OCI-LY7 (cell line): Measurements from ENCODE around the gene ASB2. TPM values are rescaled to one million over a fixed set of nuclear protein-coding genes. Genes with fewer than 3 reads are reported as not detected.

Source experiments
- BruUV-seq: library from RNA; stranded (reverse); fragments of 400-500 nt; replicated peaks from 2 replicates; lab custom pipeline; 2021; lab: Mats Ljungman, UMichigan
- CTCF ChIA-PET: fragments of 300-600 bp; sonication (Branson Sonifier 250); formaldehyde crosslinking; loops from one replicate; lab custom pipeline; 2022; ENCODE audit warnings: antibody characterized with exemption; ENCODE audit not compliant: unreplicated experiment; lab: Charles Lee
- POLR2A ChIA-PET: fragments of 300-600 bp; sonication (Branson Sonifier 250); formaldehyde crosslinking; loops from one replicate; lab custom pipeline; 2022; ENCODE audit warnings: antibody characterized with exemption; lab: Charles Lee
- DNase-seq: peaks from one replicate; pipeline ENCODE4 v3.0.0-alpha.2; 2015; ENCODE audit warnings: low spot score
- H2AFZ ChIP-seq: fragments of 200-600 bp; sonication (generic), shearing (Covaris generic); 2 replicates; pipeline ENCODE4 v1.6.1; 2014; ENCODE audit warnings: mild to moderate bottlenecking, antibody characterized with exemption, low read length, moderate library complexity
- H3K27ac ChIP-seq: fragments of 200-600 bp; sonication (generic); 2 replicates; pipeline ENCODE4 v1.5.1; 2014; ENCODE audit warnings: mixed run types, low read depth, mild to moderate bottlenecking, moderate library complexity, low read length, inconsistent platforms; ENCODE audit not compliant: poor library complexity, severe bottlenecking
- H3K36me3 ChIP-seq: fragments of 200-600 bp; sonication (generic); 2 replicates; pipeline ENCODE4 v1.6.1; 2014; ENCODE audit warnings: mild to moderate bottlenecking, antibody characterized with exemption, low read length, moderate library complexity, mixed read lengths; ENCODE audit not compliant: insufficient read depth
- H3K4me1 ChIP-seq: fragments of 200-600 bp; sonication (generic); 2 replicates; pipeline ENCODE4 v1.5.1; 2014; ENCODE audit warnings: mild to moderate bottlenecking, low read length; ENCODE audit not compliant: insufficient read depth, poor library complexity, severe bottlenecking
- H3K4me2 ChIP-seq: fragments of 200-600 bp; sonication (generic); 2 replicates; pipeline ENCODE4 v1.6.1; 2014; ENCODE audit warnings: mild to moderate bottlenecking, low read length
- H3K4me3 ChIP-seq: fragments of 200-600 bp; sonication (generic); 2 replicates; pipeline ENCODE4 v1.5.1; 2014; ENCODE audit warnings: mild to moderate bottlenecking, low read depth, low read length; ENCODE audit not compliant: poor library complexity, severe bottlenecking
- H3K79me2 ChIP-seq: fragments of 200-600 bp; sonication (generic); 2 replicates; pipeline ENCODE4 v1.6.1; 2016; ENCODE audit warnings: low read depth, mild to moderate bottlenecking, low read length, moderate library complexity, mixed read lengths; ENCODE audit not compliant: insufficient read depth
- H3K9me2 ChIP-seq: fragments of 200-600 bp; sonication (generic); 2 replicates; pipeline ENCODE4 v1.6.1; 2016; ENCODE audit warnings: mild to moderate bottlenecking, low read length, mixed read lengths; ENCODE audit not compliant: insufficient read depth
- H3K9me3 ChIP-seq: fragments of 200-600 bp; sonication (generic); 2 replicates; pipeline ENCODE4 v1.6.1; 2014; ENCODE audit warnings: mild to moderate bottlenecking, mixed run types, low read length, mixed read lengths
- H4K20me1 ChIP-seq: fragments of 200-600 bp; sonication (generic); 2 replicates; pipeline ENCODE4 v1.6.1; 2014; ENCODE audit warnings: mild to moderate bottlenecking, antibody characterized with exemption, low read length, moderate library complexity, mixed read lengths; ENCODE audit not compliant: insufficient read depth
- EZH2phosphoT487 ChIP-seq: fragments of 200-600 bp; sonication (generic); IDR thresholded peaks from 2 replicates; pipeline ENCODE4 v1.6.1; 2018; ENCODE audit warnings: low read depth, borderline replicate concordance, mild to moderate bottlenecking, mixed run types, antibody characterized with exemption, low read length, moderate library complexity, mixed read lengths
- intact Hi-C: fragments of 100-400 bp; cut with micrococcal nuclease; formaldehyde crosslinking; loops from one replicate; pipeline ENCODE4 v1.10.0; 2022; ENCODE audit not compliant: unreplicated experiment
- total RNA-seq, 2 experiments: library from RNA; depleted of rRNA in 1 of 2; stranded (reverse); fragments of >200 nt in 1 of 2; shearing (Covaris generic) in 1 of 2; gene quantifications; 2 replicates each; pipeline ENCODE4 v1.2.3, GENCODE V29; 2014 to 2022
- TF ChIP-seq, protein P1 (sequence below): fragments of 200-600 bp; sonication (generic); conservative IDR thresholded peaks from 2 replicates; pipeline ENCODE4 v1.5.1; 2014; ENCODE audit warnings: mild to moderate bottlenecking, antibody characterized with exemption, low read length, moderate library complexity, mixed read lengths

Gene ASB2
- total RNA-seq, 2 experiments from 2014 or later = 21.7 to 23.6 TPM

DNA sequence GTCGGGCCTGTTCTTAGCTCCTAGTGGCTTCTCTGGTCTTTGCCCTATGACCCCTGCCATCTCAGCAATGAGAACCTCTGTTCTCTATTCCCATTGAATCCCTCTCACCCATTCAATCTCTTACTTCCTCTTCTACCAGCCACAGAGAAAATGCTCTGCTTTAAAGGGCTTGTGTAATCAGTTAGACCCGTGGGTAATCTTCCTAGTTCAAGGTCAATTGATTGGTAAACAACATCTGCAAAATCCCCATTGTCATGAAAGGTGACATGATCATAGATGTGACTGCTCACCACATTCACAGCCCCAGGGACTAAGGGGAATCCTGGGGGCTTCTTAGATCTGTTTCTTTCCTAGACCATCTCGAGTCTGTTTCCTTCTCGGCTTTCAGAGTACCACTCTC, 13.6 kb upstream of the ASB2 start:
- Histone ChIP-seq H3K27ac (no peak overlapping the region), H3K36me3 (no peaks in the 10 kb centered on the region), H3K79me2 (no peaks in the 10 kb centered on the region), H3K4me1 (peaks cover 8% of the 10 kb centered on the region), H2AFZ (no peak overlapping the region; the same call in 1 of the 2 replicates), H4K20me1 (no peaks in the 10 kb centered on the region), H3K4me3 (no peak overlapping the region), H3K9me2 (no peaks in the 10 kb centered on the region), H3K9me3 (no peaks in the 10 kb centered on the region), H3K4me2 (no peak overlapping the region)
- BruUV-seq = no TSS peak
- intact Hi-C loops = no loop called here
- ChIA-PET POLR2A (interaction anchor here (0.6 to 1.2 kb wide), 3 partner anchors 10 to 31 kb away, joined by 3 read pairs; no protein-coding TSS in a partner anchor), CTCF (no interaction called here)
- TF ChIP-seq EZH2phosphoT487 = no peak
- TF ChIP-seq, protein P1, sequence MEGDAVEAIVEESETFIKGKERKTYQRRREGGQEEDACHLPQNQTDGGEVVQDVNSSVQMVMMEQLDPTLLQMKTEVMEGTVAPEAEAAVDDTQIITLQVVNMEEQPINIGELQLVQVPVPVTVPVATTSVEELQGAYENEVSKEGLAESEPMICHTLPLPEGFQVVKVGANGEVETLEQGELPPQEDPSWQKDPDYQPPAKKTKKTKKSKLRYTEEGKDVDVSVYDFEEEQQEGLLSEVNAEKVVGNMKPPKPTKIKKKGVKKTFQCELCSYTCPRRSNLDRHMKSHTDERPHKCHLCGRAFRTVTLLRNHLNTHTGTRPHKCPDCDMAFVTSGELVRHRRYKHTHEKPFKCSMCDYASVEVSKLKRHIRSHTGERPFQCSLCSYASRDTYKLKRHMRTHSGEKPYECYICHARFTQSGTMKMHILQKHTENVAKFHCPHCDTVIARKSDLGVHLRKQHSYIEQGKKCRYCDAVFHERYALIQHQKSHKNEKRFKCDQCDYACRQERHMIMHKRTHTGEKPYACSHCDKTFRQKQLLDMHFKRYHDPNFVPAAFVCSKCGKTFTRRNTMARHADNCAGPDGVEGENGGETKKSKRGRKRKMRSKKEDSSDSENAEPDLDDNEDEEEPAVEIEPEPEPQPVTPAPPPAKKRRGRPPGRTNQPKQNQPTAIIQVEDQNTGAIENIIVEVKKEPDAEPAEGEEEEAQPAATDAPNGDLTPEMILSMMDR = no peak
- no peak for DNase-seq

DNA sequence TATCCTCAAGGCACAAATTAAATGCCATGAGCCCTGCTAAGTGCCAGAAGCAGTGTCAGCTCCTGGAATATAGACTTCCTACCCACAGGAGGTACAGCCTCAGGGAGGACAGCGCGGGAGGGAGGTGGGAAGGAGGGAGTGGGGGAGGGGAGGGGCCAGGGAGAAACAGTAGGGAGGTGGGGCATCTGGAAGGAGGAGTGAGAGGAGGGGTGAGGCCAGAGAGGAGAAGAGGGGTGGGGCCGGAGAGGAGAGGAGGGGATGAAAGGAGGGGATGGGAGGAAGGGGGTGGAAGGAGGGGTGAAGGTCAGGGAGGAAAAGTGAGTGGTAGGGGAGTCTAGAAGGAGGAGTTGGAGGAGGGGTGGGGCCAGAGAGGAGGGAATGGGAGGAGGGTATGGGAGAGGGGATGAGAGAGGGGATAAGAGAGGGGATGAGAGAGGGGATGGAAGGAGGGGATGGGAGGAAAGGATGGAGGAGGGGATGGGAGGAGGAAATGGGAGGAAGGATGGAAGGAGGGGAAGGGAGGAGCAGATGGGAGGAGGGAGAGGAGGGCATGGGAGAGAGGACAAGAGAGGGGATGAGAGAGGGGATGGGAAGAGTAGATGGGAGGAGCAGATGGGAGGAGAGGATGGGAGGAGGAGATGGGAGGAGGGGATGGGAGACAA, 11.6 kb upstream of the ASB2 start:
- Histone ChIP-seq H2AFZ (no peak overlapping the region), H3K4me2 (no peak overlapping the region), H3K36me3 (no peaks in the 10 kb centered on the region), H4K20me1 (no peaks in the 10 kb centered on the region), H3K9me2 (no peaks in the 10 kb centered on the region), H3K79me2 (no peaks in the 10 kb centered on the region), H3K4me1 (peaks cover 8% of the 10 kb centered on the region), H3K4me3 (no peak overlapping the region), H3K9me3 (no peaks in the 10 kb centered on the region), H3K27ac (no peak overlapping the region)
- CTCF ChIA-PET = no interaction called here
- BruUV-seq = no TSS peak
- intact Hi-C loops = no loop called here
- TF ChIP-seq, protein P1 = no peak
- no peak for TF ChIP-seq EZH2phosphoT487
- POLR2A ChIA-PET = no interaction called here
- DNase-seq = no peak

DNA sequence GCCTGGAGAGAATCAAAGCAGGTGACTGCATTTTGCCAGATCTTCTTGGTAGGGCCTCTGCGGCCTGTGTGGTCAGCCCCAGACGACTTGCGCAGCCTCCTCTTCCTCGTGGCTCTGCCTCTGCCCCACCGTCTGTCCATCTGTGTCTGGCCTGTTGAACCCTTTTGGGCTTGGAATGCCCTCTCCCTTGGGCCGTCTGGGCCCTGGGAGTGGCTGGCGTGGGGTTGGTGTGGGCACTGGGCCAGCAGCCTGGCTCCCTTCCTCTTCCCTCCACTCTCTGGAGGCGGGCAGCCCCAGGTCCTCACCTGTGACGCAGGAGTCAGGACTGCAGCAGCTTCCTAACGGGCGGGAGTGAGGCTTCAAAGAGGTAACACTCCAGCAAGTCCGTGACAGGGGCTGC, 11.0 kb upstream of the ASB2 start:
- intact Hi-C loops = no loop called here
- POLR2A ChIA-PET = no interaction called here

More for the DNA sequence above, 11.0 kb upstream of the ASB2 start:
- CTCF ChIA-PET = no interaction called here
- Histone ChIP-seq H3K27ac (no peak overlapping the region), H3K4me3 (no peak overlapping the region), H3K9me2 (no peaks in the 10 kb centered on the region), H2AFZ (no peak overlapping the region), H3K9me3 (no peaks in the 10 kb centered on the region), H3K4me1 (peaks cover 8% of the 10 kb centered on the region), H3K36me3 (no peaks in the 10 kb centered on the region), H4K20me1 (no peaks in the 10 kb centered on the region), H3K4me2 (no peak overlapping the region), H3K79me2 (no peaks in the 10 kb centered on the region)
- no peak for DNase-seq
- TF ChIP-seq, protein P1 = no peak
- no peak for TF ChIP-seq EZH2phosphoT487
- no TSS peak for BruUV-seq
